Measurements from ENCODE around the gene MYO10.

DNA sequence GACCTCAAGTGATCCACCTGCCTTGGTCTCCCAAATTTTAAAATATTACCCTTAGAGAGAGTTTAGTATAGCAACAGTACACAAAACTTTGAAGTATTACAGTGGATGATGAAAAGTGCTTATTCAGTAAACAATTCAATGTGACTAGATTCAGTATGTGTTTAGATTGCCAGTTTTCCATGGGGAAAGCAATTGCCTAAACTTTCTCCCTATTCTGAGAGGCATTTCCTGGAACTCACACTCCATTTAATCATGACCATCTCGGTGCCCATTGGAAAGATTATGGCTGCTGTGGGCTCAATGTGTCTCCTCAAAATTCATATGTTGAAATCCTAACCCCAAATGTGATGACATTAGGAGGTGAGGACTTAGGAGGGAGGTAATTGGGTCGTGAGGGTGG, 38.9 kb upstream of the MYO10 start:
- TF ChIP-seq POLR2A (IDR thresholded peaks at IDR 0.05) (no peak), POLR2AphosphoS5 (IDR thresholded peaks at IDR 0.05) (no peak)
- TF ChIP-seq, protein P1, sequence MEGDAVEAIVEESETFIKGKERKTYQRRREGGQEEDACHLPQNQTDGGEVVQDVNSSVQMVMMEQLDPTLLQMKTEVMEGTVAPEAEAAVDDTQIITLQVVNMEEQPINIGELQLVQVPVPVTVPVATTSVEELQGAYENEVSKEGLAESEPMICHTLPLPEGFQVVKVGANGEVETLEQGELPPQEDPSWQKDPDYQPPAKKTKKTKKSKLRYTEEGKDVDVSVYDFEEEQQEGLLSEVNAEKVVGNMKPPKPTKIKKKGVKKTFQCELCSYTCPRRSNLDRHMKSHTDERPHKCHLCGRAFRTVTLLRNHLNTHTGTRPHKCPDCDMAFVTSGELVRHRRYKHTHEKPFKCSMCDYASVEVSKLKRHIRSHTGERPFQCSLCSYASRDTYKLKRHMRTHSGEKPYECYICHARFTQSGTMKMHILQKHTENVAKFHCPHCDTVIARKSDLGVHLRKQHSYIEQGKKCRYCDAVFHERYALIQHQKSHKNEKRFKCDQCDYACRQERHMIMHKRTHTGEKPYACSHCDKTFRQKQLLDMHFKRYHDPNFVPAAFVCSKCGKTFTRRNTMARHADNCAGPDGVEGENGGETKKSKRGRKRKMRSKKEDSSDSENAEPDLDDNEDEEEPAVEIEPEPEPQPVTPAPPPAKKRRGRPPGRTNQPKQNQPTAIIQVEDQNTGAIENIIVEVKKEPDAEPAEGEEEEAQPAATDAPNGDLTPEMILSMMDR (IDR thresholded peaks at IDR 0.05) = no peak

Data from breast epithelium (tissue), 3 donors.